ENCODE measurements around the gene TRMT6.

TRMT6 gene, protein sequence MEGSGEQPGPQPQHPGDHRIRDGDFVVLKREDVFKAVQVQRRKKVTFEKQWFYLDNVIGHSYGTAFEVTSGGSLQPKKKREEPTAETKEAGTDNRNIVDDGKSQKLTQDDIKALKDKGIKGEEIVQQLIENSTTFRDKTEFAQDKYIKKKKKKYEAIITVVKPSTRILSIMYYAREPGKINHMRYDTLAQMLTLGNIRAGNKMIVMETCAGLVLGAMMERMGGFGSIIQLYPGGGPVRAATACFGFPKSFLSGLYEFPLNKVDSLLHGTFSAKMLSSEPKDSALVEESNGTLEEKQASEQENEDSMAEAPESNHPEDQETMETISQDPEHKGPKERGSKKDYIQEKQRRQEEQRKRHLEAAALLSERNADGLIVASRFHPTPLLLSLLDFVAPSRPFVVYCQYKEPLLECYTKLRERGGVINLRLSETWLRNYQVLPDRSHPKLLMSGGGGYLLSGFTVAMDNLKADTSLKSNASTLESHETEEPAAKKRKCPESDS

DNA sequence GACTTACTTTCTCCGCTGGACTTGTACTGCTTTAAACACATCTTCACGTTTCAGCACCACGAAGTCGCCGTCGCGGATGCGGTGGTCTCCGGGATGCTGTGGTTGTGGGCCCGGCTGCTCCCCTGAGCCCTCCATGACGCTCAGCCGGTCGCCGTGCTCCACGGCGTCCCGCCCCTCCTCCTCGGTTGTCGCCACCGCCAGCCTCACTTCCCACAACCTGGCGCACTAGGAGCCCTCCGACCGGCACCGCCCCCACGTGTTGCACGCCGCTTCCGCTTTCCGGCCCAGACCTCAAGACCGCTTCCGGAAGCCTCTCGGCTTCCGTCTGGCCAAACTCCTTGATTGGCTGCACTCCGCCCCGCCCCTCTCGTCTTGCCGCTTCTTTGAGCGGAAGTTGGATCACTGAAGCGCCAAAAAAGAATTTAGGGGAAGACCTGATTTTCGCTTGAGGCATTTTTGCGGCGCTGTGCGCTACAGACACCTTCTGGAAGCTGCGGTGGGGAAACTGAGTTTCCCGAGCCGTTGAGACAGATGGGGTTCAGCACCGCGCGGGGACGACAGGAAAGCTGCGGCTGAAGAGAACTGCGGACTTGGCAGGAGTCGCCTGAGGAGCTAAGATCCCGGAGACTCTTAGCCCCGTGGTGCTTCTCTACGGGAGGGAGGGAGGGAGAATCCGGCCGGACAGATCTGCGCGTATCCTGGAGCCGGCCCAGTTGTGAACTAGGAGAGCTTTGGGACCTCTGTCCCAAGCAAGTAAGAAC, at the start of gene TRMT6, which contains the start of gene MCM8:
TRMT6 (minus strand) TSS at position 263 of the 761 bp plus-strand sequence; CDS start at position 135, 128 bp downstream.
MCM8 (plus strand) TSS at position 382 of the 761 bp plus-strand sequence. CDS start 1,364 bp downstream, outside the sequence.
- no peak for TF ChIP-seq CTCF (IDR thresholded peaks at IDR 0.05; ENCODE audit: borderline replicate concordance, insufficient read depth, low read depth, low read length)
- H3K4me3 ChIP-seq (ENCODE audit: low read depth, low read length): peak within 1 kb of the TSS; percentile 71

GRCh38 chr20:5999783-6000182, 49.5 kb upstream of the TRMT6 start:
- no peak overlapping the region for H3K4me3 ChIP-seq (ENCODE audit: low read depth, low read length)
- TF ChIP-seq CTCF (IDR thresholded peaks at IDR 0.05; ENCODE audit: borderline replicate concordance, insufficient read depth, low read depth, low read length): no peak

DNA sequence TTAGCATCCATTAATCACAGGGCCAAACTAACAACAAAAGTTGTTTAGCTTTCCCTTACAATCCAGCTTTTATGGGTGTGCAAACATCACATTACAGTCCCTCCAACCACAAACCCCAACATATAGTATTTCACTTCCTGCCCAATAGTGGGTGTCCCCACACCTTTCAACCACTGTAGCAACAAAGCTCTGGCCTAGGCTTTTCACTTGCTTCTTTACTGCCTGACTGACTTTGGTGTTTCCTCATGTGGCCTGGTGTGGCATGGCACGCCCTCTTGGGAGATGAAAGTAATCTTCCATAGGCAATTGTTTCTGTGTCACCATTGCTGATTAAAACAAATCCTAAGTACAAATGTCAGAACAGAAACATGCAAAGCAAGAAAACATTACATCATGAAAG, 46.4 kb upstream of the TRMT6 start:
- no peak overlapping the region for H3K4me3 ChIP-seq (ENCODE audit: low read depth, low read length)
- TF ChIP-seq CTCF (IDR thresholded peaks at IDR 0.05; ENCODE audit: borderline replicate concordance, insufficient read depth, low read depth, low read length): no peak

DNA sequence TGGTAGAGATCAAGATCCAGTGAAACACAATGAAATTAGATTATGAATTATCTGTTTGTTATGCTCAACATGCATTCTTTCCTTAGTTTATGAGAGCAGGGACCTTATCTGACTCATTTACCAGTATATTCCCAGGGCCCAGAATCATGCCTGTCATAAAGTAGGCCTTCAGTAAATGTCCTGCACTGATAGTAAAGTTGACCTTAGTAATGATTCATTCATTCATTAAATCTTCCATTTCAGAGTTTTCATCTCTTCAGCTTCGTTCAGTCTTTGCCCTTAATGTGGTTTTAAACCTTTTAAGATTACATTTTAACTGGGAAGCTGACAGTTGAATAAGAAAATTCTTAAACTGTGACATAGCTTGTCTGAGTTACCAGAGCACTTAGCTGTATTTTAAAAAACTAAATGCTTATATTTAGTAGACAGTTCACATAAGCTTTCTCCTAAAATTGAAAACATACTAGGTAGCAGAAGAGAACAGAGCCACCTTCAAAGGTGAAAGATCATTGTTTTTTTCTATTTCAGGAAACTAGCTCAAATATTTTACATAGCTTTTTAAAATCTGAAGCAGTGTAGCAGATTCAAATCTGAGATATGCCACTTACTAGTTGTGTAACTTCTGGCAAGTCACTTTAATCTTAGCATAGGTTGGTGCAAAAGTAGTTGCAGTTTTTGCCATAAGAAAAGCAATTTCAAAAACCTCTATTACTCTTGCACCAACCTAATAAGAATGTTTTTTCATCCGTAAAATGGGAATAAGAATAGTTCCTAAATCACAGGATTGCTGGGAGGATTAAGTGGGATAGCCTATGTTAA, 41.5 kb upstream of the TRMT6 start:
- no peak for TF ChIP-seq CTCF (IDR thresholded peaks at IDR 0.05; ENCODE audit: borderline replicate concordance, insufficient read depth, low read depth, low read length)
- no peak overlapping the region for H3K4me3 ChIP-seq (ENCODE audit: low read depth, low read length)

DNA sequence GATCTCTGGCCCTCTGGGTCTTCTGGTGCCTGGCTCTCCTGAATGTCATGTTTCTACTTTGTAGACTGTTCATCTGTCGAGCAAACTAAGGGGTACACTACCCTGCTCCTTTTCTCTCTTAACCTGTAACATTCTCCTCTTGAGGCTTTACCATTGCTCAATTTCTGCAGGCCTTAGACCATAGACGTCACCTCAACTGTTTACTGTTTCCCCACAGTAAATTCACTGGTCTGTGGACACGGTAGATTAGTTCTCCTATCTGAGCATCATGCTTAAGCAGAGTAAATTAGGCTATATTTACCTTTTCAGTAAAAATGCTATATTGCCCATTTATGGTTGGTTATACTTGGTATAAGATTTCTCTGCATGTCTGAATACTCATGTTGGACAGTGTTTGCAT, 40.6 kb upstream of the TRMT6 start:
- no peak for TF ChIP-seq CTCF (IDR thresholded peaks at IDR 0.05; ENCODE audit: borderline replicate concordance, insufficient read depth, low read depth, low read length)
- H3K4me3 ChIP-seq (ENCODE audit: low read depth, low read length): no peak overlapping the region

- TF ChIP-seq CTCF (IDR thresholded peaks at IDR 0.05; ENCODE audit: borderline replicate concordance, insufficient read depth, low read depth, low read length): no peak
- no peak overlapping the region for H3K4me3 ChIP-seq (ENCODE audit: low read depth, low read length)
Measured at GRCh38 chr20:5989539-5989938, 39.2 kb upstream of the TRMT6 start.

Data from GM12875 (cell line).